ENCODE data around the gene MYO16. TPM values are rescaled to one million over a fixed set of nuclear protein-coding genes. Genes with fewer than 3 reads are reported as not detected.

MYO16 gene
- under 1 TPM; 0.15 to 0.48 (median 0.33) TPM for total RNA-seq

DNA sequence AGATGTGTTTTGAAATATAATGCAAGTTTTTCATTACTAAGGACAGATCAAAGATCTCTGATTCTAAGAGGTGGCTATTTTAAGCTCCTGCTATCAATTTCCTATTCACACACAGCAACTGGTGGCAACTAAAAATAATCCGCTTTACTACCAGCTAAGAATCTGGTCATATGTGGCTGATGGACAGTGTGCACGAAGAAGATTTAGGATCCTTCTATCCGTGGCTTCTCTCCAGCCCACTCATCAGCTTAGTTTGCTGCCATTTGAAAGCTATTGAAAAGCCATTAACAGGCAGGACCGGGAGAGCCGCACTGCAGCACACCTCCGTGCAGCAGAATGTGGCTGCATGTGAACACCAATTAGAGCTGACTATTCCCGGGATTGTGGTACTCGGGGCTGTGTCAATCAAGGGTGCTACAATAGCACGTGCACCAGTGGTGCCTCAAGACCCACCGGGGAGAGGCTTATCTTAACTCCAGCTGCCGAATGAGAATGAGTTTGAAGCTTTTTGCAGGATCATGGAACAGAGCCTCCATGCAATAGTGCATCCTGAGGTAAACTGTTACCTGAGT, at the start of gene MYO16:
Gene MYO16 (plus strand): TSS at position 431 of the 572 bp plus-strand sequence. CDS start 234 bp downstream, outside the sequence.
- H3K4me3 ChIP-seq = no peak within 1 kb of the TSS
- no peaks in the 10 kb centered on the region for H3K4me1 ChIP-seq
- peaks cover 0 to 6% of the 10 kb centered on the region in 2 donors for H3K9me3 ChIP-seq
- DNase-seq (ENCODE audit: low spot score in 2 of 2) = no peak
- no peaks in the 10 kb centered on the region for H3K36me3 ChIP-seq
- H3K27me3 ChIP-seq = no peaks in the 10 kb centered on the region
- H3K27ac ChIP-seq = no peak within 1 kb of the TSS
- TF ChIP-seq POLR2AphosphoS5 (IDR thresholded peaks at IDR 0.05) (no peak), POLR2A (IDR thresholded peaks at IDR 0.05) (no peak)
- TF ChIP-seq, protein P1, sequence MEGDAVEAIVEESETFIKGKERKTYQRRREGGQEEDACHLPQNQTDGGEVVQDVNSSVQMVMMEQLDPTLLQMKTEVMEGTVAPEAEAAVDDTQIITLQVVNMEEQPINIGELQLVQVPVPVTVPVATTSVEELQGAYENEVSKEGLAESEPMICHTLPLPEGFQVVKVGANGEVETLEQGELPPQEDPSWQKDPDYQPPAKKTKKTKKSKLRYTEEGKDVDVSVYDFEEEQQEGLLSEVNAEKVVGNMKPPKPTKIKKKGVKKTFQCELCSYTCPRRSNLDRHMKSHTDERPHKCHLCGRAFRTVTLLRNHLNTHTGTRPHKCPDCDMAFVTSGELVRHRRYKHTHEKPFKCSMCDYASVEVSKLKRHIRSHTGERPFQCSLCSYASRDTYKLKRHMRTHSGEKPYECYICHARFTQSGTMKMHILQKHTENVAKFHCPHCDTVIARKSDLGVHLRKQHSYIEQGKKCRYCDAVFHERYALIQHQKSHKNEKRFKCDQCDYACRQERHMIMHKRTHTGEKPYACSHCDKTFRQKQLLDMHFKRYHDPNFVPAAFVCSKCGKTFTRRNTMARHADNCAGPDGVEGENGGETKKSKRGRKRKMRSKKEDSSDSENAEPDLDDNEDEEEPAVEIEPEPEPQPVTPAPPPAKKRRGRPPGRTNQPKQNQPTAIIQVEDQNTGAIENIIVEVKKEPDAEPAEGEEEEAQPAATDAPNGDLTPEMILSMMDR (IDR thresholded peaks at IDR 0.05) = no peak
- intact Hi-C loops (cut with DNase I; ENCODE audit: low total_unique reads) = no loop called here

DNA sequence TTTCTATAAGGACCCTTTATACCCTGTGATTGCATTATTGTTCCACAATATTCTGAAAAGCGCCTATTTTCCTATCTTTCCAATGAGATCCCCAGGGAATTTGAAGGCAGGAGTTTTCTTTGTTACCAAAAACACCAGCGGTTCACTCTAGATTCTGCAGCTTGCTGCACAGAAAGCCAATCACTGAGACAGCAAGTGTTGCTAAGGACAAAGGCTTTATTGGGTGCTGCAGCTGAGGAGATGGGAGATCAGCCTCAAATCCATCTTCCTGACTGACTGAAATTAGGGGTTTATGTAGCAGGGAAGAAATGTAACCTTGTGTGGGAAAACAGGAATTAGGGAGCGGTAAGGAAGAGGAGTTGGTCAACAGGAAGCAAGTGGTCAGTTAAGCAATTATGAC, 42.6 kb upstream of the MYO16 start:
- DNase-seq (ENCODE audit: low spot score in 2 of 2) = no peak
- H3K27ac ChIP-seq = no peak overlapping the region
- peaks cover 0 to 8% of the 10 kb centered on the region in 2 donors for H3K9me3 ChIP-seq
- H3K4me1 ChIP-seq = no peaks in the 10 kb centered on the region
- intact Hi-C loops (cut with DNase I; ENCODE audit: low total_unique reads) = no loop called here
- TF ChIP-seq, protein P1 (IDR thresholded peaks at IDR 0.05) = no peak
- TF ChIP-seq POLR2AphosphoS5 (IDR thresholded peaks at IDR 0.05) (no peak), POLR2A (IDR thresholded peaks at IDR 0.05) (no peak)
- H3K36me3 ChIP-seq = no peaks in the 10 kb centered on the region
- H3K27me3 ChIP-seq = no peaks in the 10 kb centered on the region
- H3K4me3 ChIP-seq = no peak overlapping the region

DNA sequence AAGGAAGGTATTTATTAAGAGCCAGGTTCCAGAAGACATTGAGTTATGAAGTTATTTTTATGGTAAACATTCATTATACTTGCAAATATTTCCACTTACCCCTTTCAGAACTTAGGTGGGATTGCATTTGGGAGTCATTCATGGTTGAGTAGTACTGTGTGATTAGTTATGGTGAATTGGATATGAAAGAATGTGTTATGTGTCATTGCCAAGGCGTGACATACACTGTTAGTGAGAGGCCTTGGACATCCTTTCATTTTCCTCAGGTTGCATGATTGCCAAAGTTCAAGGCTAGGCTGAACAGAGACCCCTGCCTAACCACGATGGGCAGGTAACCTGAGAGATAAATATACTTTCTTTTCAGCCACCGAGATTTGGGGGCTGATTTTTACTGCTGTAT, 40.9 kb upstream of the MYO16 start:
- H3K4me3 ChIP-seq = no peak overlapping the region
- H3K27me3 ChIP-seq = no peaks in the 10 kb centered on the region
- intact Hi-C loops (cut with DNase I; ENCODE audit: low total_unique reads) = no loop called here
- no peaks in the 10 kb centered on the region for H3K4me1 ChIP-seq
- no peaks in the 10 kb centered on the region for H3K36me3 ChIP-seq
- peaks cover 0 to 8% of the 10 kb centered on the region in 2 donors for H3K9me3 ChIP-seq
- DNase-seq (ENCODE audit: low spot score in 2 of 2) = no peak
- no peak for TF ChIP-seq POLR2AphosphoS5 (IDR thresholded peaks at IDR 0.05)
- TF ChIP-seq, protein P1 (IDR thresholded peaks at IDR 0.05) = no peak
- TF ChIP-seq POLR2A (IDR thresholded peaks at IDR 0.05) = no peak
- no peak overlapping the region for H3K27ac ChIP-seq

DNA sequence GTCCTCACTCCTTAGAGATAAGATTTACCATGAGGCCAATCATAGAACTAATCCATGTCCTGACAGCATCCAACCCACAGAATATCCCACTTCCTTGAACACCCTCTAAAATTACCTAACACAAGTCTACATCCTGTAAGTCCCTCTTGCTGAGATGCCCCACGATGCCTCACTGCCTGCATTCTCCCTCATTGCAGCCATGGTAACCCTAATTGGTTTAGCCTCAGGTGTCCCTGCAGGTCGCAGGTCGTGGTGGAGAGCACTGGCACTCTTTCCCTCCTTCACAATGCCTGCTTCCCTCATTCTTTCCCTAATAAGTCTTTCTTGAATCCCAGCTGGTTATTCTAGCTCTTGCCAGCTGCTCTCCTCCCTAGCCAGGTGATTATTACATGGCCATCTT, 35.3 kb upstream of the MYO16 start:
- Histone ChIP-seq H3K27me3 (no peaks in the 10 kb centered on the region), H3K36me3 (no peaks in the 10 kb centered on the region), H3K9me3 (no peaks in the 10 kb centered on the region), H3K4me1 (no peaks in the 10 kb centered on the region), H3K27ac (no peak overlapping the region), H3K4me3 (no peak overlapping the region)
- intact Hi-C loops (cut with DNase I; ENCODE audit: low total_unique reads) = no loop called here
- DNase-seq (ENCODE audit: low spot score in 2 of 2) = no peak
- TF ChIP-seq POLR2A (IDR thresholded peaks at IDR 0.05) (no peak), POLR2AphosphoS5 (IDR thresholded peaks at IDR 0.05) (no peak)
- TF ChIP-seq, protein P1 (IDR thresholded peaks at IDR 0.05) = no peak

DNA sequence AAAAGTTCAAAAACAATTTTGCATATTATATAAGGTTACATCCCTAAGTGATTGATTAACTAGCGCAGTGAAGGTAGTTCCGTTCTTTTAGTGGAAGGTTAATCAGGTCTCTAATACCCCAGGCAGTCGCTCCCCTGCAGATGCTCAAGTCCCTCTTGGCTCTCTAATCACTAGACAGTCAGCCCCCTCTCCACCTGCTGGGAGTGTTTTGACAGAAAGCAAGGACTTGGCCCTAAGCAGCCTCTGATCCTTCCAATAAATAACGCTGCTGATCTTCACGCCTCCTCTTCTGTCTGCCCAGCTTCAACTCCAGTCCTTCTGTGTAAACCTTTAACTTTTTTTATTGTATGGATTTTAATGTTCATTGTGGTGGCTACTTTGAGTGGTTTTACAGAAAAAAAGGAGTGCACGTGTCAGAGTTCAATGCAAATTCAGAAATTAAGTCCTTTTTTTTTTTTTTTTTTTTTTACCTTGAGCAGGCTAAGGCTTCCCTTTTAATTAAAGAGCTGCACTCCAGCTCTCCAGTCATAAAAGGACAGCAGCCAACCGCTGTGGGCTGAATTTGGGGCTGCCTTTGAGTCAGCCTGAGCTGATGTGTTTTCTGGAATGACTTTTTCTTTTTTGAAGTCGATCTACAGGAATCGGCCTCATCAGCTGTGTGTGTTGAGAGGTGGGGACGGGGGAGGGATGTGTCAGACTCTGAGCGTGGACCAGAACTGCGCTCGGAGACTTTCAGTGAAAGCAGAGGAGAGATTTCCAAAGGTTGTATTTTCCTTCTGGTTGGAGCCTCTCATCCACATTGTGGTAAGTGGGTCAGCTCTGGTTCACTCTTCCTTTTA, 33.8 kb upstream of the MYO16 start:
- Histone ChIP-seq H3K4me3 (no peak overlapping the region), H3K27ac (no peak overlapping the region), H3K27me3 (no peaks in the 10 kb centered on the region), H3K9me3 (no peaks in the 10 kb centered on the region), H3K36me3 (no peaks in the 10 kb centered on the region), H3K4me1 (no peaks in the 10 kb centered on the region)
- intact Hi-C loops (cut with DNase I; ENCODE audit: low total_unique reads) = no loop called here
- TF ChIP-seq, protein P1 (IDR thresholded peaks at IDR 0.05) = no peak
- TF ChIP-seq POLR2A (IDR thresholded peaks at IDR 0.05) = no peak
- no peak for DNase-seq (ENCODE audit: low spot score in 2 of 2)

All from breast epithelium (tissue), 4 donors.